ENCODE measurements around the gene GNAI3.
A peak's percentile ranks its signal among the peaks of the same experiment; 100 is the strongest.

GNAI3 gene

DNA sequence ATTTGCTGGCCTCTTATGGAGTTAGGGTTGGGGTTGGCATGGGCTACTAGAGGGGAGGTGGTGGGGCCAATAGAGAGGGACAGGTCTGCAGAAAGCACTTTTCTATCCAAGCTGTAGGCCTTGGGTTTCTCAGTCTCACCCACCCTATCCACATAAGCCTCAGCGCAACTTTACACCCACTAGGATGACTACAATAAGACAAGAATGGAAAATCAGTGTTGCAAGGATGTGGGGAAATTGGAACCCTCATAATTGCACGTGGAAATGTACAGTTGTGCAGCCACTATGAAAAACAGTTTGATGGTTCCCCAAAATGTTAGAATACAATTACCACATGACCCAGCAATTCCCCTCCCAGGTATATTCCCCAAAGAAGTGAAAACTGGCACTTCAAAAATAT lies 93.4 kb downstream of the GNAI3 start:
- Histone ChIP-seq H4K91ac (ENCODE audit: low read length) (no peak overlapping the region), H2BK15ac (ENCODE audit: low read depth, poor library complexity, severe bottlenecking) (no peak overlapping the region), H2BK12ac (ENCODE audit: low read length in 2 of 2) (no peak overlapping the region), H3K4ac (ENCODE audit: low read depth in 1 of 2, low read length in 2 of 2) (no peak overlapping the region), H3K18ac (ENCODE audit: low read depth in 1 of 2, low read length in 2 of 2) (no peak overlapping the region), H3K27ac (ENCODE audit: low read length, poor library complexity, severe bottlenecking) (no peak overlapping the region), H3K23ac (ENCODE audit: low read length in 2 of 2) (no peak overlapping the region), H3K4me1 (ENCODE audit: control insufficient read depth, insufficient read depth, low read depth, low read length) (peaks cover 6% of the 10 kb centered on the region), H3K9ac (ENCODE audit: low read length) (no peak overlapping the region), H3K36me3 (ENCODE audit: control insufficient read depth in 1 of 2, insufficient read depth in 2 of 2, low read depth in 1 of 2, low read length in 2 of 2) (no peaks in the 10 kb centered on the region), H3K14ac (ENCODE audit: low read length in 2 of 2) (no peak overlapping the region), H3K4me3 (ENCODE audit: insufficient read depth in 1 of 2, low read depth in 1 of 2, low read length in 2 of 2) (no peak overlapping the region), H3K79me1 (replicated peaks; ENCODE audit: low read length, poor library complexity, severe bottlenecking) (no peaks in the 10 kb centered on the region), H2BK120ac (ENCODE audit: low read depth, low read length) (no peak overlapping the region), H3K27me3 (ENCODE audit: control insufficient read depth in 1 of 2, insufficient read depth in 1 of 2, low read length in 2 of 2) (no peaks in the 10 kb centered on the region), H2AK5ac (ENCODE audit: low read length, severe bottlenecking) (no peak overlapping the region), H3K4me2 (ENCODE audit: low read length, poor library complexity, severe bottlenecking) (no peak overlapping the region), H4K8ac (ENCODE audit: low read length) (no peak overlapping the region), H2AFZ (ENCODE audit: low read depth, low read length) (no peak overlapping the region), H3K9me3 (ENCODE audit: control insufficient read depth, low read length) (no peaks in the 10 kb centered on the region), H2BK5ac (ENCODE audit: low read depth, low read length, poor library complexity, severe bottlenecking) (no peak overlapping the region)
- no peak for DNase-seq
- 82% methylated on average over 1 of the region's 2 CpGs for WGBS

DNA sequence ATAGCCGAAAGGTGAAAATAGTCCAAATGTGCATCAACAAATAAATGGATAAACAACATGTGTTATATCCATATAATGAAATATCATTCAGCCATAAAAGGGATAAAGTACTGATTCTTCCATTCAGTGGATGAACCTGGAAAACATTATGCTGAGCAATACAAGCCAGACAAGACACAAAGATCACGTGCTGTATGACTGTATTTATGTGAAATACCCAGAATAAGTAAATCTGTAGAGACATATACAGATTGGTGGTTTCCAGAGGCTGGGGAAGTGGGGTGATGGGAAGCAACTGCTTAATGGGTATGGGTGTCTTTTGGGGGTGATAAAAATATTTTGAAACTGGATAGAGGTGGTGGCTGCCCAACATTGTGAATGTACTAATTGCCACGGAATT lies 94.2 kb downstream of the GNAI3 start:
- Histone ChIP-seq H4K8ac (ENCODE audit: low read length) (no peak overlapping the region), H2BK120ac (ENCODE audit: low read depth, low read length) (no peak overlapping the region), H3K79me1 (replicated peaks; ENCODE audit: low read length, poor library complexity, severe bottlenecking) (no peaks in the 10 kb centered on the region), H3K14ac (ENCODE audit: low read length in 2 of 2) (no peak overlapping the region), H3K36me3 (ENCODE audit: control insufficient read depth in 1 of 2, insufficient read depth in 2 of 2, low read depth in 1 of 2, low read length in 2 of 2) (no peaks in the 10 kb centered on the region), H3K27ac (ENCODE audit: low read length, poor library complexity, severe bottlenecking) (no peak overlapping the region), H2BK5ac (ENCODE audit: low read depth, low read length, poor library complexity, severe bottlenecking) (no peak overlapping the region), H2AFZ (ENCODE audit: low read depth, low read length) (no peak overlapping the region), H3K18ac (ENCODE audit: low read depth in 1 of 2, low read length in 2 of 2) (no peak overlapping the region), H3K23ac (ENCODE audit: low read length in 2 of 2) (no peak overlapping the region), H3K4ac (ENCODE audit: low read depth in 1 of 2, low read length in 2 of 2) (no peak overlapping the region), H2BK15ac (ENCODE audit: low read depth, poor library complexity, severe bottlenecking) (no peak overlapping the region), H2BK12ac (ENCODE audit: low read length in 2 of 2) (no peak overlapping the region), H3K4me3 (ENCODE audit: insufficient read depth in 1 of 2, low read depth in 1 of 2, low read length in 2 of 2) (no peak overlapping the region), H3K9me3 (ENCODE audit: control insufficient read depth, low read length) (no peaks in the 10 kb centered on the region), H3K27me3 (ENCODE audit: control insufficient read depth in 1 of 2, insufficient read depth in 1 of 2, low read length in 2 of 2) (no peaks in the 10 kb centered on the region), H3K4me1 (ENCODE audit: control insufficient read depth, insufficient read depth, low read depth, low read length) (peaks cover 6% of the 10 kb centered on the region), H3K9ac (ENCODE audit: low read length) (peak overlapping the region; percentile 63), H2AK5ac (ENCODE audit: low read length, severe bottlenecking) (no peak overlapping the region), H3K4me2 (ENCODE audit: low read length, poor library complexity, severe bottlenecking) (no peak overlapping the region), H4K91ac (ENCODE audit: low read length) (no peak overlapping the region)
- 50% methylated on average over 1 of the region's 3 CpGs for WGBS
- DNase-seq: peak; percentile 41

DNA sequence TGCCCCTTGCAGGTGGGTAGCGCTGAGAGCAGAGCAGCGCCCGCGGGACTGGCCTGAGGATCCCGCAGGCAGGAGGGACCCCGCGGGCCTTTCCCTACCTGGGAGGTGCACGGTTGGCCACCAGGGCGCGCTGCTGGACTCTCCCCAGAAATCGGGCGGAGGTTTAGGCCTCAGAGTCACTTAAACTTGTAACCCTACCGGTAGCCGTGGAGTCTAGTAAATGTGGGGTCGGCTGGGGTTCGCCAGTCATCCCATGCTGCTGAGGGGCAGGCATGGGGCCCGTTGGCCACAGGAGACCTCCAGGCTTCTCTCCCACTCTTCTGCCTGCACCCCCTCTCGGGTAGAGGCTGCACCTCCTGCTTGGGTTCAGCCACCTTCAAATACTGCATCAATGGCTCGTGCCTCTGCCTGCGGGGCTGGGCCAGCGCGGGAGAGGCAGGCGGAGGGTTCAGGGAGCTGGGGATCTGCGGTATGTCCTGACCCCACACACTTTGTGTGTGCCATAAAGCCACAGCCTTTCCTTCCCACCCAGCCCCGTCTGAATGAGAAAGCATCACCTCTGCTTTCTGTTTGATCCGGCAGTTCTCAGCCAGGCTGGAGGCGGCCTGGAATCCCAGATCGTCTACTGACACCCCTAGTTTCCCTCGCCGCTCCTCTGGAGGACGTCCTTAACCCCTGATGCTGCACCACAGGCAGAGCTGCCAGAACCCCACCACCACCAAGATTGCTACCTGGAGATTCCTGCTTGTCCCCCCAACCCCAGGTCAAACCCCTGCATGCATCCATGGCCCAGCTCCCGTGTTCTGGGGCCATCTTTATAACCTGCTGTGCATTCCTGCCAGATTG lies 95.2 kb downstream of the GNAI3 start:
- Histone ChIP-seq H4K8ac (ENCODE audit: low read length) (peak overlapping the region; percentile 98), H3K27ac (ENCODE audit: low read length, poor library complexity, severe bottlenecking) (no peak overlapping the region), H2BK15ac (ENCODE audit: low read depth, poor library complexity, severe bottlenecking) (no peak overlapping the region), H4K91ac (ENCODE audit: low read length) (peak overlapping the region; percentile 91), H3K9ac (ENCODE audit: low read length) (peak overlapping the region; percentile 63), H2AK5ac (ENCODE audit: low read length, severe bottlenecking) (no peak overlapping the region), H3K9me3 (ENCODE audit: control insufficient read depth, low read length) (no peaks in the 10 kb centered on the region), H3K4ac (ENCODE audit: low read depth in 1 of 2, low read length in 2 of 2) (peak overlapping the region; percentile 4 to 47), H2BK5ac (ENCODE audit: low read depth, low read length, poor library complexity, severe bottlenecking) (no peak overlapping the region), H3K79me1 (replicated peaks; ENCODE audit: low read length, poor library complexity, severe bottlenecking) (no peaks in the 10 kb centered on the region), H3K4me2 (ENCODE audit: low read length, poor library complexity, severe bottlenecking) (peak overlapping the region; percentile 26), H3K14ac (ENCODE audit: low read length in 2 of 2) (peak overlapping the region in 1 of 2 experiments; percentile 13), H3K23ac (ENCODE audit: low read length in 2 of 2) (no peak overlapping the region), H2BK120ac (ENCODE audit: low read depth, low read length) (no peak overlapping the region), H2AFZ (ENCODE audit: low read depth, low read length) (peak overlapping the region; percentile 81), H3K4me3 (ENCODE audit: insufficient read depth in 1 of 2, low read depth in 1 of 2, low read length in 2 of 2) (peak overlapping the region in 1 of 2 experiments; percentile 34), H3K4me1 (ENCODE audit: control insufficient read depth, insufficient read depth, low read depth, low read length) (peaks cover 6% of the 10 kb centered on the region), H3K27me3 (ENCODE audit: control insufficient read depth in 1 of 2, insufficient read depth in 1 of 2, low read length in 2 of 2) (no peaks in the 10 kb centered on the region), H2BK12ac (ENCODE audit: low read length in 2 of 2) (peak overlapping the region; percentile 45 to 47), H3K36me3 (ENCODE audit: control insufficient read depth in 1 of 2, insufficient read depth in 2 of 2, low read depth in 1 of 2, low read length in 2 of 2) (no peaks in the 10 kb centered on the region), H3K18ac (ENCODE audit: low read depth in 1 of 2, low read length in 2 of 2) (peak overlapping the region; percentile 67 to 82)
- WGBS: 46% methylated on average over 32 of the region's 32 CpGs
- DNase-seq: peak; percentile 76

DNA sequence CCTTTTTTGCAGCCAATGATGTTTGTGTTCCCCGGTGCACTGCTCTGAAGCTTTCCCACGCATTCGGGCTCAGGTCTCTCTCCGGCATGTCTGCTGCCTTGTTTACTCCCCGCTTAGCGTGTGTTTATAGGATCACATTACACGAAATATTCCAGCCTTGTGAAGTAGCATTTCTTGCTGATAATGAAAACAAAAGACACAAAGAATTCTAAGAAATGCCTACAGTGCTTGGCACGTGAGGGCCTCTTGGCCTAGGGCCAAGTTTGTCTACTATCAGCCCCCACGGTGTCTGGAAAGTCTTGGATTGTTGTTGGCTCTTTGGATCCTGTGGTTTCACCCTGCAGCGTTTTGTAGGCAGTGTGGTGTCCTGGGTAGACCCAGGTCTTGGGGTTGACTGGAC lies 96.3 kb downstream of the GNAI3 start:
- H4K8ac ChIP-seq (ENCODE audit: low read length): no peak overlapping the region
- peaks cover 6% of the 10 kb centered on the region for H3K4me1 ChIP-seq (ENCODE audit: control insufficient read depth, insufficient read depth, low read depth, low read length)
- no peak overlapping the region for H2AK5ac ChIP-seq (ENCODE audit: low read length, severe bottlenecking)
- H2BK5ac ChIP-seq (ENCODE audit: low read depth, low read length, poor library complexity, severe bottlenecking): no peak overlapping the region
- no peak overlapping the region for H4K91ac ChIP-seq (ENCODE audit: low read length)
- H3K27ac ChIP-seq (ENCODE audit: low read length, poor library complexity, severe bottlenecking): no peak overlapping the region
- H2BK120ac ChIP-seq (ENCODE audit: low read depth, low read length): no peak overlapping the region
- H3K4ac ChIP-seq (ENCODE audit: low read depth in 1 of 2, low read length in 2 of 2): no peak overlapping the region
- H3K9me3 ChIP-seq (ENCODE audit: control insufficient read depth, low read length): no peaks in the 10 kb centered on the region
- H3K27me3 ChIP-seq (ENCODE audit: control insufficient read depth in 1 of 2, insufficient read depth in 1 of 2, low read length in 2 of 2): no peaks in the 10 kb centered on the region
- no peak overlapping the region for H2BK12ac ChIP-seq (ENCODE audit: low read length in 2 of 2)
- H2AFZ ChIP-seq (ENCODE audit: low read depth, low read length): no peak overlapping the region
- 82% methylated on average over 9 of the region's 10 CpGs for WGBS
- no peaks in the 10 kb centered on the region for H3K36me3 ChIP-seq (ENCODE audit: control insufficient read depth in 1 of 2, insufficient read depth in 2 of 2, low read depth in 1 of 2, low read length in 2 of 2)
- H3K23ac ChIP-seq (ENCODE audit: low read length in 2 of 2): no peak overlapping the region
- H3K18ac ChIP-seq (ENCODE audit: low read depth in 1 of 2, low read length in 2 of 2): no peak overlapping the region
- H3K4me3 ChIP-seq (ENCODE audit: insufficient read depth in 1 of 2, low read depth in 1 of 2, low read length in 2 of 2): no peak overlapping the region
- H3K9ac ChIP-seq (ENCODE audit: low read length): no peak overlapping the region
- no peak overlapping the region for H2BK15ac ChIP-seq (ENCODE audit: low read depth, poor library complexity, severe bottlenecking)
- H3K4me2 ChIP-seq (ENCODE audit: low read length, poor library complexity, severe bottlenecking): no peak overlapping the region
- H3K14ac ChIP-seq (ENCODE audit: low read length in 2 of 2): no peak overlapping the region
- peak; percentile 64 for DNase-seq
- H3K79me1 ChIP-seq (replicated peaks; ENCODE audit: low read length, poor library complexity, severe bottlenecking): no peaks in the 10 kb centered on the region
